Activated CD8-positive, alpha-beta memory T cell treated with anti-CD3 and anti-CD28 coated beads, Interleukin-2, amount 10 ng/mL, durations not matched to agents 7 days and 5 days (primary cell): ENCODE measurements around the gene PDE4D. TPM values are rescaled to one million over a fixed set of nuclear protein-coding genes. Genes with fewer than 3 reads are reported as not detected.

ENCODE experiments used
- ATAC-seq: fragments of 150-1000 bp; cut with Tn5 transposase; one replicate; pipeline ENCODE4 v1.10.0; 2021; ENCODE audit warnings: moderate library complexity
- CTCF ChIA-PET: fragments of 350-600 bp; sonication (Branson Sonifier 250); formaldehyde crosslinking; loops from one replicate; lab custom pipeline; 2021; ENCODE audit warnings: antibody characterized with exemption; lab: Charles Lee
- DNase-seq: peaks from one replicate; pipeline ENCODE4 v3.0.0-alpha.2; 2020
- H3K27ac Mint-ChIP-seq: one replicate; pipeline ENCODE4 v1.8.0; 2021; ENCODE audit warnings: mild to moderate bottlenecking, mixed read lengths
- H3K27me3 Mint-ChIP-seq: one replicate; pipeline ENCODE4 v1.8.0; 2021; ENCODE audit warnings: mixed read lengths
- H3K36me3 Mint-ChIP-seq: one replicate; pipeline ENCODE4 v1.8.0; 2021; ENCODE audit warnings: mild to moderate bottlenecking, mixed read lengths
- H3K4me1 Mint-ChIP-seq: one replicate; pipeline ENCODE4 v1.8.0; 2021; ENCODE audit warnings: mixed read lengths
- H3K4me3 Mint-ChIP-seq: one replicate; pipeline ENCODE4 v1.8.0; 2021; ENCODE audit warnings: mild to moderate bottlenecking, moderate library complexity, mixed read lengths
- H3K9me3 Mint-ChIP-seq: one replicate; pipeline ENCODE4 v1.8.0; 2022; ENCODE audit warnings: low read depth, mixed read lengths
- total RNA-seq, 2 experiments: library from RNA; stranded (reverse); gene quantifications; one replicate each; pipeline ENCODE4 v1.2.3, GENCODE V29; 2021

PDE4D gene
- total RNA-seq, 2 experiments from 2014 or later, result 59.3 to 66.2 TPM

DNA sequence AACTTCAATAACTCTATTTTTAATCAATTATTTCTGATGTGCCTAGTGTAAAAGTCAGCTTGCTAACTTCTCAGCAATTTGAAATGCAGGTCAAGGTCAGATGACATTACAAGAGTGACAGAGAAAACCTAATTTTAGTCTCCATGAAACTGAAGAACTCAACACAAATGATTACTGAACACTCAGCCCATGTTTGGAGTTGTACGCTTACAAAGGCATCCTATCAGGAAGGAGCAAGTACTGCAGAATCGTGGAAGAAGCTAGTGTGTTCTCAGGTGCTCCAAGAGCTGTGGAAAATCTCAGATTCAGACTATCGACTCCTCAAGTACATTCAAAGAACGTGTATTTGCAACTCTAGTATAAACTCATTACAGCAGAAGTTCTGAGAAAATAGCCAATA is 526.7 kb downstream of the PDE4D start:
- Mint-ChIP-seq H3K27ac (no peak overlapping the region), H3K4me1 (peaks cover 13% of the 10 kb centered on the region), H3K36me3 (no peaks in the 10 kb centered on the region), H3K27me3 (peaks cover 41% of the 10 kb centered on the region), H3K9me3 (no peaks in the 10 kb centered on the region), H3K4me3 (no peak overlapping the region)
- CTCF ChIA-PET, result interaction anchor here (1.5 to 6.0 kb wide), 4 partner anchors 14 to 192 kb away, joined by 5 to 47 read pairs (median 14); no protein-coding TSS in a partner anchor
- ATAC-seq, result no peak
- no peak for DNase-seq

DNA sequence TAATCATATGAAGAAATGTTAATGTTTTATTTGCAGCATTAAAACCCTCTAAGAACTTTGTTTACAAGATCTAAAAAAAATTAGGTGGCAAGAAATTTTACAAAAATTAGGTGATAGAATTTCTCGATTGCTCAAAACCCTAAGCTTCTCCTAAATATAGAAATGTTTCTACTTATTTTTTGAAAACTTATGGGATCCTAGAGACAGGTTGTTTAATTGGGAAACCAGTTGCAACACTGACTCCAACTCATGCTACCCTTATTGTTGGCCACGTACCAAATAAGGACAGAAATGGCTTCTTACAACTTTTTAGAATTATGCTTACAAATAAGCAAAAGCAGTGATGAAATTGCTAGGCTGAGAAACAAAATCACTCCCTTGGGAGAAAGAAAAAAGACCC is 531.1 kb downstream of the PDE4D start:
- H3K27me3 Mint-ChIP-seq, result peaks cover 42% of the 10 kb centered on the region
- H3K4me1 Mint-ChIP-seq, result no peaks in the 10 kb centered on the region
- H3K9me3 Mint-ChIP-seq, result no peaks in the 10 kb centered on the region
- no peak overlapping the region for H3K4me3 Mint-ChIP-seq
- no peak for ATAC-seq
- no peak for DNase-seq
- H3K36me3 Mint-ChIP-seq, result no peaks in the 10 kb centered on the region
- H3K27ac Mint-ChIP-seq, result no peak overlapping the region
- CTCF ChIA-PET, result no interaction called here

DNA sequence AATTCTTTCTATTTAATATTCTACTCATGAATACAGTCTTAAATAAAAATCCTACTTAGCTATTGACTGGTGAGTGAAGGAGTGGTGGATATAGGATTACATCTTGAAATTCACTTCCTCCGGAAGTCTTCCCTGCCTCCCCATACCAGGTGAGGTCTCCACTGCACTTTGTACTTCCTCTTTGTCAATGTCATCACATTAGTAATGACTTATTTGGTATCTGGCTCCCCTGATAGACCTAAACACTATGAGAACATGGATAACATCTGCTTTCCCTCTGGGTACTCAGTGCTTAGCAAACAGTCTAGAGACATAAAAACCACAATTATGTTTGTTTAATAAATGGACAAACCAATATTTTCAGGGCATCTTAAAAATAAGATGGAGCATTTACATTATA is 532.1 kb downstream of the PDE4D start:
- no peak overlapping the region for H3K4me3 Mint-ChIP-seq
- no peak overlapping the region for H3K27ac Mint-ChIP-seq
- CTCF ChIA-PET, result interaction anchor here (3.3 kb wide), 1 partner anchor 173 kb away, joined by 8 read pairs; no protein-coding TSS in a partner anchor
- H3K4me1 Mint-ChIP-seq, result no peaks in the 10 kb centered on the region
- no peaks in the 10 kb centered on the region for H3K9me3 Mint-ChIP-seq
- no peaks in the 10 kb centered on the region for H3K36me3 Mint-ChIP-seq
- ATAC-seq, result no peak
- DNase-seq, result no peak
- H3K27me3 Mint-ChIP-seq, result peaks cover 44% of the 10 kb centered on the region

DNA sequence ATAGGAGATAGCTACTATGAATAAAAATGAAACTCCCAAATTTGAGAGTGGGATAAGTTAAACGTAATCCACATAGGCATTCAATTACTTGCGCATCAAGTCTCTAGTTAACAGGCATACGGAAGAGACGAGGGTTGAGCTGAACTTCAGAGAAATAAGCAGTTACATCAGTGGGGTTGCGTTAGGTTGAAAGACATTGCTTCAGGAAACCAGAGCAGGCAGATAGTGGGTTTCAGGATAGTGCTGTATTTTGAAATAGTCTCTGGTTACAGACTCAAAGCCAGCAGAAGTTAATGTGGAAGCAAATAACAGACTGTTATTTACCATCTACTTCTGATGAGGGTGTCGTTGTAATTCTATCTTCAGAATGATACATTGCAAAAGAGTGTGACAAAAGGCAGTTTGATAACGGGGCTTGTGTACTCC is 533.4 kb downstream of the PDE4D start:
- H3K27ac Mint-ChIP-seq, result no peak overlapping the region
- H3K4me3 Mint-ChIP-seq, result no peak overlapping the region
- H3K4me1 Mint-ChIP-seq, result no peaks in the 10 kb centered on the region
- DNase-seq (no peak), ATAC-seq (no peak)
- H3K36me3 Mint-ChIP-seq, result no peaks in the 10 kb centered on the region
- CTCF ChIA-PET, result interaction anchor here (3.3 kb wide), 1 partner anchor 172 kb away, joined by 8 read pairs; no protein-coding TSS in a partner anchor
- H3K27me3 Mint-ChIP-seq, result peaks cover 38% of the 10 kb centered on the region
- H3K9me3 Mint-ChIP-seq, result no peaks in the 10 kb centered on the region

DNA sequence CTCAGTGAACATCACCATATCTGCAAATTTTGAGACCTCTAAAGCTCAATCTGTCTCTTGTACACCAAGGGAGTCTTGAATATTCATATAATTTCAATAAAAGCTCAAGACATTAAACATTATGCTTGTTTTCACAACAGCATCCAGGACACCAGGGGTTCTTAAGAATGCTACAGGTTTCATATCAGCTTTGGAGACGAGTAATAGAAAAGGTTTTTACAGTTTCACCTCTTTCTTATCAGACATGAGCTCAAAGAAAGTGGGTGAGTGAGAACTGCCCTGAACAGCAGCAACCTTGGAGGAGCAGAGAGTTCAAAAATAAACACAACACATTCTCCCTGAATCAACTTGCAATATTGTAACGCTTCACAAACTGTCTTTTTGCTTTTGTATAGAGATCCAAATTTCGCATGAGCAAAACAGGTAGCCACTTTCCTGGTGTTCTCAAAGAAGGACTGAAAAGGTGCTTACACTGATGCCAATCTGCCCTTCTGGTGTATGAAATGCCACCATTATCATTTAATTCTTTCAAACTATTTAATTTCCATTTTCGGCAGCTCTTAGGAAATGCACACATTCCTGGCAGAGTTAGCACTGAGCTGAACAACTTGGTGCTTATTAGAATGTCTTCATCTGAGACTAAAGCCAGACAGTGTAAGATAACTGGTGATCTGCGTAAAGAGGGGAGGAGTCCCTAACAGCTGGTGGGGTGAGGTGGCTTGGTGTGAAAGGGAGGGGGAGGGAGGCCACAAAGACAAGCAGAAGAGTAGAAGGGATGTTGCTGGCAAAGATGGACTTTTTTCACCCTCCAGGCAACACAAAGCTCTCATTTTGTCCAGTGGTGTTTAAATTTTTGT is 535.3 kb downstream of the PDE4D start:
- Mint-ChIP-seq H3K27ac (no peak overlapping the region), H3K36me3 (no peaks in the 10 kb centered on the region), H3K4me3 (no peak overlapping the region), H3K4me1 (no peaks in the 10 kb centered on the region), H3K27me3 (peaks cover 39% of the 10 kb centered on the region), H3K9me3 (no peaks in the 10 kb centered on the region)
- ATAC-seq, result no peak
- DNase-seq, result no peak
- CTCF ChIA-PET, result interaction anchor here (2.1 to 3.3 kb wide), 2 partner anchors 10 to 170 kb away, joined by 7 to 8 read pairs; no protein-coding TSS in a partner anchor

DNA sequence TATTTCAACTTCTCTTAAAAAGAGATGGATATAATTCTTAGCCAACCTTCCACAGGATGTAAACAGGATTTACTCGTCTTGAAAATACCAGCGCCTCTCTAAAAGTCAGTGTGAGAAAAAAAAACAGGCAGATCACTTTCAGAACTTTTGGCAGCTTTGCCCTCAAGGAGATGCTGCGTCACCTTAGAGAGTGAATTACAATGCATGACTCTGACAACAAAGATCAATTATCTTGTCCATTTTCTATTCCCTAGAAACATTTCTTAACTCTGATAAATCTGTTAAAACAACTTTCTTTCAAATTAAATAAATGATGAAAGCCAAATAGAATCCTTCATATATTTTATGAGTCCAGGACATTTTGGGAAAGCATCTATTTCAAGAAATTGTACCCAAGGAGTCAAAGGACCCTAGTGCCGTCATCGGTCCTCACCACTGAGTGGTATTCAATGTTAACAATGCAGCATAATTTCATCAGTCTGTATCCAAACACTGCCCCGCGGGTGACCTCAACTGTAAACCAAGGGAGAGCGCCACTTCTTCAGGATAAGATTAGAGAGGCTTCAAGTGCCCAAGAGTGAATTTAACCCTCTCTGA is 536.0 kb downstream of the PDE4D start:
- no peak for ATAC-seq
- no peak overlapping the region for H3K4me3 Mint-ChIP-seq
- H3K36me3 Mint-ChIP-seq, result no peaks in the 10 kb centered on the region
- H3K4me1 Mint-ChIP-seq, result no peaks in the 10 kb centered on the region
- no peaks in the 10 kb centered on the region for H3K9me3 Mint-ChIP-seq
- CTCF ChIA-PET, result interaction anchor here (2.1 kb wide), 1 partner anchor 10 kb away, joined by 7 read pairs; no protein-coding TSS in a partner anchor
- no peak for DNase-seq
- no peak overlapping the region for H3K27ac Mint-ChIP-seq
- H3K27me3 Mint-ChIP-seq, result peaks cover 39% of the 10 kb centered on the region

DNA sequence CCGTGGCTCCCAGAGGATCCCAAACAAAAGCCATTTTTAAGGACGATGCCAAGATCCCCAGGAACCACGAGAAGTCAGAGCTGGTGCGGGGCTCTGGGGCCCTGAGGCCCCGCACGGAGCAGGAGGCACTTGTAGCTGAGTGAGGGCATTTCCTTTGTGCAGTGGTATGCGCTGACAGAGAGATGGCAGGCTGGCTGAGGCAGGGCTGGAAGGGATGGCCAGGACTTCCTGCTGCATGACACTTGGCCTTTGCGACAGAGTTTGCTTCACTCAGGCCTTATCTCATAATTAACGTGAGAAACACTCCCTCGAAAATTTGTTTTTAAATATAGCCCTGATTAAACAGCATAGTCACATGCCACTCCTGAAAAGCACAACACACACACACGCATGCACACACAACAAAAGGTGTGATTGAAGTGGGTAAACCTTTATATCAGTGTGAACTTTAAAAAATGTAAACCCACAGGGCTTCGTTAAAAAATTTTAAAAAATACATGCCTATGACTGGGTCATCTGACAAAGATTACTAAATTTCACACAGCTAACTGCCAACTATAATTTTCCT is 536.6 kb downstream of the PDE4D start:
- no peak for ATAC-seq
- Mint-ChIP-seq H3K9me3 (no peaks in the 10 kb centered on the region), H3K4me3 (no peak overlapping the region), H3K4me1 (no peaks in the 10 kb centered on the region), H3K36me3 (no peaks in the 10 kb centered on the region), H3K27ac (no peak overlapping the region), H3K27me3 (peaks cover 44% of the 10 kb centered on the region)
- no peak for DNase-seq
- CTCF ChIA-PET, result no interaction called here

DNA sequence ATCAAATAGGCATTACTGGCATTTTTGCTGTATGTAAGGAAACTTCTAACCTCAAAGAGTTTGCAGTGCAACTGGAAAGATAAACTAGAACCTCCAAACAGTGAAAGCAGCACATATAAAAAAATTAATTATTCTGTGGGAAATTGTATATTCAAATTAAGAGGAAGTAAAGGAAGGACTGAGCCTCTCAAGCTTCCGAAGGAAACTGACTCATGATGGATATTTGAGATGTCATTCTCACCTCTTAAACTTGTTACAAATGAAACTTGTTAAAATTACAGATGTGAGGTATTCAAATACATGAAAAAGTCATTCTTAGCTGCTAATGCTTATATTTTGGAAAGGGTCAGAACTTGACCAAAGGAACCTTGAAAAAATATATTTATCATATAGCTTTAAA is 538.7 kb downstream of the PDE4D start:
- ATAC-seq (no peak), DNase-seq (no peak)
- H3K27me3 Mint-ChIP-seq, result peaks cover 40% of the 10 kb centered on the region
- CTCF ChIA-PET, result interaction anchor here (1.2 to 1.5 kb wide), 3 partner anchors 14 to 468 kb away, joined by 3 to 9 read pairs (median 6); no protein-coding TSS in a partner anchor
- H3K36me3 Mint-ChIP-seq, result no peaks in the 10 kb centered on the region
- H3K9me3 Mint-ChIP-seq, result no peaks in the 10 kb centered on the region
- no peak overlapping the region for H3K4me3 Mint-ChIP-seq
- H3K27ac Mint-ChIP-seq, result no peak overlapping the region
- no peaks in the 10 kb centered on the region for H3K4me1 Mint-ChIP-seq

DNA sequence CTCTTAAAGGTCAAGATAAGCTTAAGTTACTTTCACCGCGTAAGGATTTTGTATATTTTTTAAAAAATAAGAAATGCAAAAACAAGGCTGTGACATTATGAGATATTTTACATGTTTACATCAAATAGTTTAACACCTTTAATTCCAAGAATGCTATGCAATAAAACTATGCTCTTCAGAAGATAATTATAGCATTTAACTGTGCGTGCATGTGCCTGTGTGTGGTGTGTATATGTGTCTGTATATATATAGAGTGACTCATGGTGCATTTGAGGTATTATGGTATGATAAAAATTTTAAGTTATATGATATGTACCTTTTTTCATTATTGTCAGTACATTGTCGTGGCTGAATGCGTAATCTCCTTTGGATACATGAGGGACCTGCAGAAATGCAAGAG is 539.3 kb downstream of the PDE4D start:
- Mint-ChIP-seq H3K27ac (no peak overlapping the region), H3K36me3 (no peaks in the 10 kb centered on the region), H3K9me3 (no peaks in the 10 kb centered on the region), H3K4me3 (no peak overlapping the region), H3K4me1 (no peaks in the 10 kb centered on the region), H3K27me3 (peaks cover 42% of the 10 kb centered on the region)
- ATAC-seq (no peak), DNase-seq (no peak)
- CTCF ChIA-PET, result interaction anchor here (1.2 to 1.5 kb wide), 3 partner anchors 166 to 468 kb away, joined by 3 to 6 read pairs (median 3); no protein-coding TSS in a partner anchor

DNA sequence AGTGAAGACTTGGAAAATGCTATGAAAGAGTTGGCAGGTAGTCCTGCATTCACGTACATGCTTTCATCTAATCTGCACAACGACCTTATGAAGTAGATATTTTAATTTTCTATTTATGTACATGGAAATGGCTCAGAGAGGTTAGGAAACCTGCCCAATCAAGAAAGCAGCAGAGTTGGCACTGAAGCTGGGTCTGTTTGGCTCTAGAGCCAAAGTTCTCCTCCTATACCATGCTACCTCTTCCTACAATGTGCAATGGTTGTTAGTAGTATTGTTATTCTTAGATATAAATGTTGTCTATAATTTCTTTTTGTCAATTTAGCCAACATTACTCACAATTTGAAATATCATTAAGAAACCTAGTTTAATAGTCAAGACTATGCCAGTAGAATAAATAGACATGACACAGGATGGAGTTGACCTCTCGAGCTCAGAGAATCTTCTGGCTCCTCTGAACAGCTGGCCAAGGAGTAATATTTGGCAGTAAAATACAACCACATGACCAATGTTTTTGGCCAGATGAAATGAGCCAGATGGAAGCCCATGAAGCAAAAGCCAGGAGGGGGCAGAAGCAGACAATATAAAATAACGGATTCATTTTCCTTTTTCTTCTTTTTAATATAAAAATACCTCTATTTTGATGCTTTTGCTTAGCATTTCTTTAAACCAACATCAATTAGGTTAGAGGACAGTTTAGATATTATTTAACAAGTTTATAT is 542.3 kb downstream of the PDE4D start:
- Mint-ChIP-seq H3K9me3 (no peaks in the 10 kb centered on the region), H3K4me3 (no peak overlapping the region), H3K4me1 (no peaks in the 10 kb centered on the region), H3K27me3 (peaks cover 37% of the 10 kb centered on the region), H3K27ac (no peak overlapping the region), H3K36me3 (no peaks in the 10 kb centered on the region)
- no peak for ATAC-seq
- CTCF ChIA-PET, result interaction anchor here (0.6 to 1.5 kb wide), 3 partner anchors 17 to 163 kb away, joined by 3 to 6 read pairs (median 3); no protein-coding TSS in a partner anchor
- DNase-seq, result no peak

DNA sequence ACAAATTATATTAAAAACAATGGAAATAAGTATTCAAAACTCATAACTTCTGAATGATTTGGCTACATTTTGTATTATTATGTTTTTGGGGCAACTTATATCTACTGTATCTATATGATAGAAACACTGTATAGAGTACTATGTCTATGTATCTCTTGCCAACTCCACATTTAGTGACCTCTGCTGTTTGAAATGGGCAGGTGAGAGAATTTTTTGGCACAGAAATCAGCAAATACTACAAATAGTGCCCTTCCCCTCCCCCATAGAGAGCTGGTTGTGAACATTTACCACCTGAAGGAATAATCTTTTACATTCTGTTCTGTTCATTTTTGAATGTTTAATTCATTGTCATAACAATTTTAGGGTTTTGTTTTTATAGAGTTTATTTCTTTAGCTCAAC is 545.3 kb downstream of the PDE4D start:
- Mint-ChIP-seq H3K27me3 (peaks cover 38% of the 10 kb centered on the region), H3K4me1 (no peaks in the 10 kb centered on the region), H3K4me3 (no peak overlapping the region), H3K36me3 (no peaks in the 10 kb centered on the region), H3K27ac (no peak overlapping the region), H3K9me3 (no peaks in the 10 kb centered on the region)
- CTCF ChIA-PET, result interaction anchor here (0.7 to 1.9 kb wide), 2 partner anchors 160 to 487 kb away, joined by 4 to 6 read pairs; no protein-coding TSS in a partner anchor
- no peak for ATAC-seq
- DNase-seq, result no peak

DNA sequence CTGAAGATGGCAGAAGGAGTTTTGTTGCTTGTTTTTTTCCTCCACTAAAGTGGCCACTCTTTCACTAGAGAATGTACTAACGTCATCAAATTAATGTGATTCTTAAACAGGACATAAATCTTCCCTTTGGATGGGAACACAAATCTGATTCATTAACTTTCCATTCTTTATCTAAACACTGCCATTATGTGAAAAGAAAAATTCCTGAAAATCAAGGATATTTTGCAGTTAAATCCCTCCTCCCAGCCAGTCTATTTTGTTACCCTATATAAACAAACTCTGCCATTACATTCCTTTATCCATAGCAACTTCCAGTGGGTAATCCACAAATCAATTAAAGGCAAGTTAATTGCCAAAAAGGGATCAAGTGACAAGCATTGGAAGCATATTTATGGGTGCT is 546.5 kb downstream of the PDE4D start:
- no peak for ATAC-seq
- Mint-ChIP-seq H3K4me1 (no peaks in the 10 kb centered on the region), H3K9me3 (no peaks in the 10 kb centered on the region), H3K27me3 (peaks cover 34% of the 10 kb centered on the region), H3K27ac (no peak overlapping the region), H3K4me3 (no peak overlapping the region), H3K36me3 (no peaks in the 10 kb centered on the region)
- DNase-seq, result no peak
- CTCF ChIA-PET, result no interaction called here

DNA sequence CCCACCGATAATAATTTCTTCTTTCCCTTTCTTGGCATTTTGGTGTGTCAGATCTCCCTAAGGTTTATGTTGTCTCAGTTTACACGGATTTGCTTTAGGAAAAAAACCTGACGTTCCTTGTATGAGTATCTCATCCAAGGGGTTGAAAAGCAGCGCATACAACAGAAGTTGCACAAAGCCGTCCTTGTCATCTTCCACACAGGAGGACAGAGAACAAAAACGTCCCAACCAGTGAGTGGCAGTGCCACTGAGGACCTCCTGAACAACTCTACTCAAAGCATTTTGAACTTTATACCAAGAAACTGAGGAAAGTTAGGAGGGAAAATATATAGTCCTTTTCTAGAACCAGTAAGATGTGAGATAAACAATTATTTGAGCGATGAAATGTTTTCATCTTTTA is 547.0 kb downstream of the PDE4D start:
- Mint-ChIP-seq H3K36me3 (no peaks in the 10 kb centered on the region), H3K27me3 (peaks cover 30% of the 10 kb centered on the region), H3K4me3 (no peak overlapping the region), H3K4me1 (no peaks in the 10 kb centered on the region), H3K27ac (no peak overlapping the region), H3K9me3 (no peaks in the 10 kb centered on the region)
- CTCF ChIA-PET, result no interaction called here
- ATAC-seq, result no peak
- no peak for DNase-seq
